GDM1 (cell line): ENCODE results near the gene DIS3L.
"Not testable (repeated sequence)": the region's sequence is repeated elsewhere in the genome, so short reads cannot be mapped to it uniquely, and the experiment has no call there.

Source experiments
- DNase-seq: peaks from one replicate; lab custom pipeline; 2025; lab: John Stamatoyannopoulos, UW

The DIS3L gene

GRCh38 chr15:66278056-66278455, 15.3 kb upstream of the DIS3L start:
- DNase-seq, result no peak

DNA sequence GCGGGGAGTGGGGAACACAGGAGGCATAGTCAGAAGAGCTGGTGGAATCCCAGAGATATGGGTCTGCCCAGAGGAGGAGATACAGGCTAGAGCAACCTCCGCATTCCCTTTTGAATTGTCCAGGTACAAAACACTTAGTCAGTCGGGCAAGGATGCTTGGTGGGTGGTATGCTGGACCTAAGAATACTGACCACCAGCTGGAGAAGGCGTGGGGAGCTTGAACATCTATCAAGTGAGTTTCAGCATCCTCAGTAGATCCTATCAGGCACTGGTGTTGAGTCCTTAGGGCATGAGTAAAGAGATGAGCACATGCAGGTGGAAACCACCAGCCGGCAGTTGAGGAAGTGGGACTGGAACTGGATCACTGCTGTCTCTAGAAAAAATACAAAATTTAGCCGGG, 14.7 kb upstream of the DIS3L start:
- DNase-seq, result no peak

DNA sequence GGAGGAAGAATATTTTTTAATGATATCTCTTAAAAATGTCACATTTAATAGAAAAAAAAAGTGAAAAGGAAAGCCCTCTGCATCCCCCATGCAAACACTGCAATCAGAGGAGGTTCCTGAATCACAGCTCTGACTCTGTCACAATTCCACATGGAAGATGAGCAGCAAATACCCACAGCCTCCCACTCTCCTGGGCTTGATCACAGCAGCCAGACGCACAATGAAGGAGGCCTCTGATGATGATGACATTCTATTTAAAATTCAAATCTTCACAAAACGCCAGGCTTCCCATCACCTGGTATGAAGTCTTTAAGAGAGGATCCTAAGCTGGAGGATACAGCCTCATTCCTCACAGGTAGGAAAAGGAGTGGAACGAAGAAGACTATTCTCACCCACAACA, 9.1 kb upstream of the DIS3L start:
- no peak for DNase-seq

- DNase-seq, result no peak
Observed at GRCh38 chr15:66285533-66286280, 7.7 kb upstream of the DIS3L start.

GRCh38 chr15:66287461-66288057, 5.8 kb upstream of the DIS3L start:
- DNase-seq, result no peak

GRCh38 chr15:66288093-66288492, 5.3 kb upstream of the DIS3L start:
- DNase-seq, result no peak

- no peak for DNase-seq
Observed at GRCh38 chr15:66288551-66289185, 4.7 kb upstream of the DIS3L start.

DNA sequence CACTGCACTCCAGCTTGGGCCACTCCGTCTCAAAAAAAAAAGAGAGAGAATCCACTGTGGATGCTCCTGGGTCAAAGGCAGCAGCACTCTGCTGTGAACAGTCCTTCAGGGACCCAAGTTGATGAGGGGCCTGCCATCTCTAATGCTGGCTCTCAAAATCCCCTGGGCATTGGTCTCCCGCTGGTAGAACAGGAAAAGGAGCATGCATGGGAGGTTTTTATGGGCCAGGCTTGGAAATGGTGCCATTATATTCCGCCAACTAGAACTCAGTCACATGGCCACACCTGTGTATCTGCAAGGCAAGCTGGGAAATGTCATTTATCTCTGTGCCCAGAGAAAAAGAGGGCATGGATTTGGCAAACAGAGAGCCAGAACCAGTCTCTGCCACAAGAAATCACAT, 3.4 kb upstream of the DIS3L start:
- DNase-seq, result no peak

GRCh38 chr15:66290518-66290917, 2.9 kb upstream of the DIS3L start:
- no peak for DNase-seq

- DNase-seq, result no peak
Observed at GRCh38 chr15:66291816-66292570, 1.4 kb upstream of the DIS3L start.

- DNase-seq, result no peak
Observed at GRCh38 chr15:66292571-66293418, 573 bp upstream of the DIS3L start.

DNA sequence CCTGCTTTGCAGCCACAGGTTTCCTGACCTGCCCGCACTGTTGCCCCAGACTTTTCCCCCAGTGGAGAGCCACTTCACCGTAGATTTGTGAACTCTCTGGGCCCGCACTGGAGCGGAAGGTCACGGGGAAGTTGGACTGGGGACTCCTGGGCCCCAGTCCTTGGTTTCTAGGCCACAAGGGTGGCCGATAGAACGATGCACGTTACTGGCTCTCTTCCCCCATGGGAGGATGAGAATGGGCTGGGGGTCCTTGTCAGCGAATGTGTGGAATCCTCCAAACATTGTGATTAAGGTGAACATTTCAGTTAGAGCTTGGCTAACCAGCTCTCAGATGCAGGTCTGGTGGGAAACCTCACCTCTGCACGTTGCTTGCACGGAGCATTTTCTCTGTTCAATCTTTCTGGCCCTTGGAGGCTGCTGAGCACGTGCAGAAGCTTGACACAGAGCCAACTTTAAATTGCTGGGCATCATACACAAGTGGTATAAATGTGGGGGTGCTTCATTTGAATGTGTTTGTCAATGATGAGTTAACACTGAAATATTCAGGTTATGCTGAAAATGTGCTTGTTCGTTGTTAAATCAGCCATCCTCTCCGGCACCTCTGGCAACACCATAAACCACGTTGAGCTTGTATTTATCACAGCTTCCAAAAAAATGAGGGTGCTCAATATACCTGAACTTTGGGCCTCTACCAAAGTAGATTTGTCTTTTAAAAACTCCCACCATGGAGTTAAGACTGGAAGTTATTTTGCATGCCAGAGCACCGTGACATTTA, 976 bp downstream of the DIS3L start:
- DNase-seq, result no peak

DNA sequence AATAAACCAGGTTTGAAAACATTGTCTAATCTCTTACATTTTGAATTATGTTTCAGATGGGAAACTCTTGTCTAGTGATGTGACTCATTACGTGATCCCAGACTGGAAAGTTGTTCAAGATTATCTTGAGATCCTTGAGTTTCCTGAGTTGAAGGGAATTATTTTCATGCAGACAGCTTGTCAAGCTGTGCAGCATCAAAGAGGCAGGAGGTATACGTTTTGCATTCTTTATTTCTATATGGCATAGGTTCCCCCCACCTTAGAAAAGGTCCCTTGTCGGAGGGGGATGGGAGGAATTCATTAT, 1.5 kb downstream of the DIS3L start:
- no peak for DNase-seq

DNA sequence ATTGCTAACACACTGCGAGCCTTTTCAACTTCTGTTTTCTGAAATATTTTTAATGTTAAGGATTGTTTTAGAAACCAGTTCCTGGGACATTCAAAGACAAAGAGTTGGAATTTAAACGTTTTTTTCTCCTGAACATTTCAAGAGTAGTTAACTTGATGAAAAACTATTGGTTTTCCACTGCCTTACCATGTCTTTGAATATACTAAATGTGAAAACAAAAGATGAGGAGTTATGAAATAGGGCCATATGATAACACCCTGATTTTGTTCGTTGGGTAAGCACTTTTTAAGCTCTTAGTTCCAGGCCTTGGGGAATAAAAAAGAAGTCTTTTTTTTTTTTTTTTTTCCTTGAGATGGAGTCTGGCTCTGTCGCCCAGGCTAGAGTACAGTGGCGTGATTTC, 2.8 kb downstream of the DIS3L start:
- no peak for DNase-seq

- no peak for DNase-seq
Observed at GRCh38 chr15:66298803-66299251, 5.5 kb downstream of the DIS3L start.

DNA sequence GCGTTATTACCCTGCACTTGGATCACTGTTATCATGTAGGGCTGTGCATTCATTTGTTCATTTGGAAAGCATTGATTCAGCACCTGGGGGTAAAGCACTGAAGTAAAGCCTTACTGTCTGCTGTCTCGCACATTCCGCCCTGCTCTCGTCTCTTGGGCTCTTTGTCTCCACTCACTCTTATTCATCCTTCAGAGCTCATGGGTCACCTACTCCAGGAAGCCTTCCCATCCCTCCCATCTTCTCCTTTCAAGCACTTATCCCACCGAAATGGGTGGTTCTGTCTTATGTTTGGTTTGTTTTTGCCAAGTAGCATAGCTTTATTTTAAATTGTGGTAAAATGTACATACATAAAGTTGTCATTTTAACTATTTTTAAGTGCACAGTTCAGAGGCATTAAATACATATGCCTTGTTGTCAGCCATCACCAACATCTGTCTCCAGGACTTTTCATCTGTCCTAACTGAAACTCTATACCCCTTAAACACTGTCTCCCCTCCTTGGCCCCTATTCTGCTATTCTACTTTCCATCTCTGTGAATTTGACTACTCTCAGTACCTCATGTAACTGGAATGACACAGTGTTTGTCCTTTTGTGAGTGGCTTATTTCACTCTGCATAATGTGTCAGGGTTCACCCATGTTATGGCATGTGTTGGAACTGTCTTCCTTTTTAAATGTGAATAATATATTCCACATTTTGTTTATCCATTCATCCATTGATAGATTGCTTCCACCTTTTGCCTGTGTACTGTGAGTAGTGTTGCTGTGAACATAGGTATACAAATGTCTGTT, 9.3 kb downstream of the DIS3L start:
- DNase-seq, result no peak

GRCh38 chr15:66304425-66304824, 11.1 kb downstream of the DIS3L start:
- not testable (repeated sequence) for DNase-seq

GRCh38 chr15:66306381-66306780, 13.0 kb downstream of the DIS3L start:
- no peak for DNase-seq

DNA sequence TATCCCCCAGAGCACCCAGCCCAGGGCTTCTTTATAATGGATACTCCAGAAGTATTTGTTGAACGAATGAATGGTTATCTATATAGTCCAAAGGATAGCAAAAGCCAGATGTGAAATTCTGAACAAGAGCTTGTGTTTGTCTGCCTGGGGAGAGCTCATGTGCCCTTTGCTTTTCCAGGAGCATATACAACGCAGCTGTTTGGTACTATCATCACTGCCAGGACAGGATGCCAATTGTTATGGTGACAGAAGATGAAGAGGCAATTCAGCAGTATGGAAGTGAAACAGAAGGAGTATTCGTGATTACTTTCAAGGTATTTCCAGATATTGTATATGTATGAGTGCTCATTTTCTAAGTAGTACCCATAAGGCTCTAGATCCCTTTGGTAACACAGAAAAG, 15.2 kb downstream of the DIS3L start:
- DNase-seq, result no peak

- no peak for DNase-seq
Observed at GRCh38 chr15:66309828-66310227, 16.5 kb downstream of the DIS3L start.
